22Rv1 (cell line): Measurements from ENCODE around the gene KANK4.

ENCODE experiments used
- CTCF ChIP-seq: fragments of 450-650 bp; IDR thresholded peaks from 2 replicates; pipeline ENCODE4 v1.5.1; 2017; ENCODE audit warnings: mild to moderate bottlenecking
- ZFX ChIP-seq: fragments of 450-650 bp; IDR thresholded peaks from 2 replicates; pipeline ENCODE4 v1.6.1; 2017; ENCODE audit warnings: antibody characterized with exemption, borderline replicate concordance

DNA sequence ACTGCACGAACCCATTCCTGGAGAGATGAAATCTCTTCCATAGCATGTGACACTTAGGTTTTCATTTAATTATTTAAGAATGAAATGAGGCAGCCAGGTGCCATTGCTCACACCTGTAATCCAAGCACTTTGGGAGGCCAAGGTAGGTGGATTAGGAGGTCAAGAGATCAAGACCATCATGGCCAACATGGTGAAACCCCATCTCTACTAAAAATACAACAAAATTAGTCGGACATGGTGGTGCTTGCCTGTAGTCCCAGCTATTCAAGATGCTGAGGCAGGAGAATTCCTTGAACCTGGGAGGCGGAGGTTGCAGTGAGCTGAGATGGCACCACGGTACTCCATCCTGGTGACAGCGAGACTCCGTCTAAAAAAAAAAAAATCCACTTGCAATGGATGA lies 106.8 kb downstream of the KANK4 start:
- no peak for TF ChIP-seq CTCF
- TF ChIP-seq ZFX = no peak
